Endometrium (tissue), 2 donors: ENCODE data around the gene POMT1.
"Not testable (repeated sequence)": the region's sequence is repeated elsewhere in the genome, so short reads cannot be mapped to it uniquely, and the experiment has no call there.

Source experiments
- FAIRE-seq: peaks from 2 replicates; lab custom pipeline; 2012; peaks lifted over from hg19 to GRCh38; lab: Jason Lieb, UNC
- donor health status: control.
- donor health status: control.

Gene POMT1

GRCh38 chr9:131502781-131503625 lies at the start of gene POMT1:
TSS of gene POMT1 (plus strand) at chr9:131502918. CDS start at chr9:131504219, 1,301 bp downstream.
- FAIRE-seq = no peak

DNA sequence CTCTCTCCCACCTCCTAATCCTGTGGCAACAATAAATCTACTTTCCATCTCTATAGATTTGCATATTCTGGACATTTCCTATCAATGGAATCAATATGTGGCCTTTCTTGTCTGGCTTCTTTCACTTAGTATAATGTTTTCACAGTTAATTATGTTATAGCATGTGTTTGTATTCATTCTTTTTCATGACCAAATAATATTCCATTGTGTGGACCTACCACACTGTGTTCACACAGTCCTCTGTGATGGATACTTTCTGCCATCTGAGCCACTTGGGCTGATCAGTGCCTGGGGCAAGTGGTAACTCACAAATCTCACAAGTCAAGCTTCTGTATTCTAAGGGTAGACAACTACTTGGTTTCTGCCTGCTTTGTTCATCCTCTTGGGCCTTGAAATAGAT lies 48.7 kb upstream of the POMT1 start:
- no peak for FAIRE-seq

DNA sequence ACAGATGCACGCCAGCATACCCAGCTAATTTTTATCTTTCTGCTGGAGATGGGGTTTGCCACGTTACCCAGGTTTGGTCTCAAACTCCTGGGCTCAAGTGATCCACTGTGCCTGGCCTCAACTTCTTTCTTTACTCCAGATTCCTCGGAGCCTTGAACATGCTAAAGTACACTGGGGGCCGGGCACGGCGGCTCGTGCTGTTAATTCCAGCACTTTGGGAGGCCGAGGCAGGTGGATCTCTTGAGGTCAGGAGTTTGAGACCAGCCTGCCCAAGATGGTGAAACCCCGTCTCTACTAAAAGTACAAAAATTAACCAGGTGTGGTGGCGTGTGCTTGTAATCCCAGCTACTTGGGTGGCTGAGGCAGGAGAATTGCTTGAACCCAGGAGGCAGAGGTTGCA lies 47.1 kb upstream of the POMT1 start:
- not testable (repeated sequence) for FAIRE-seq

DNA sequence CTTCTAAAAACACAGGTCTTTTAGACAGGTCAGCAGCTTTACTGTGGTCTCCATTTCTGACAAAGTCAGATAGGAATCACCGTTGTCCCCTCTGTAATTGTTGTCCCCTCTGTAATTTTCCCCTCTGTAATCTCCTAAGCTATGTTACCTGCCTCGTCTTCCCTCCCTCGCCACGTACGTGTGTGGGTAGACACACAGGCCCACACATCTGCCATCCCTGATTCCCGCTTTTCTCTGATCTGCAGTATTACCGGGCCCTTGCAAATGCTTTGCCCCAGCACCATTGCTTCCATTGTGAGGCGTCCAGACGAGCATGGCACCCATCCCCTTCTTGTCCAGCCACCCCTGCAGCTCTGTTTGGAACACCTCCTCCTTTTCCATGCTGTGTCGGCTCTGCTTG lies 45.0 kb upstream of the POMT1 start:
- FAIRE-seq = no peak

- FAIRE-seq = no peak
Observed at GRCh38 chr9:131459056-131459455, 43.7 kb upstream of the POMT1 start.

DNA sequence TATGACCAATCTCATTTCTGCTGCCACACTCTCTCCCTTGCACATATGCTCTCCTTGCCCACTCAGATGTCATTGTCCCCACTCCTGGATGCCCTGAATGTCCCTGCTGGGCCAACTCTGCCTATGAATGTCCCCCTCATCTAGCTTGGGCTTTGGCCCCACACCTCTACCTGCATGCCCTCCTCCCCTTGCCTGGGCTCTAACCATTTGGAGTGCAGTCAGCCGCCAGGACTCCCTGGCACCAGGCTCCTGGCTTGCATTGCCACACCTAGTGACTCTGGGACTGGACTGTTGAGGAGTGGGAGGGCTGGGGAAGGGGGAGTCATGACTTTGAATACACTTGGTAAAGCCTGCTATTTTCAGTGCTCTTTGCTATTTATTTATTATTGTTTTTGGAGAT lies 41.6 kb upstream of the POMT1 start:
- FAIRE-seq = no peak

- no peak for FAIRE-seq
Observed at GRCh38 chr9:131464354-131465000, 38.2 kb upstream of the POMT1 start.

- no peak for FAIRE-seq
Observed at GRCh38 chr9:131465401-131465800, 37.3 kb upstream of the POMT1 start.

- FAIRE-seq = no peak
Observed at GRCh38 chr9:131467214-131467935, 35.3 kb upstream of the POMT1 start.

GRCh38 chr9:131468031-131468430 lies 34.7 kb upstream of the POMT1 start:
- no peak for FAIRE-seq

DNA sequence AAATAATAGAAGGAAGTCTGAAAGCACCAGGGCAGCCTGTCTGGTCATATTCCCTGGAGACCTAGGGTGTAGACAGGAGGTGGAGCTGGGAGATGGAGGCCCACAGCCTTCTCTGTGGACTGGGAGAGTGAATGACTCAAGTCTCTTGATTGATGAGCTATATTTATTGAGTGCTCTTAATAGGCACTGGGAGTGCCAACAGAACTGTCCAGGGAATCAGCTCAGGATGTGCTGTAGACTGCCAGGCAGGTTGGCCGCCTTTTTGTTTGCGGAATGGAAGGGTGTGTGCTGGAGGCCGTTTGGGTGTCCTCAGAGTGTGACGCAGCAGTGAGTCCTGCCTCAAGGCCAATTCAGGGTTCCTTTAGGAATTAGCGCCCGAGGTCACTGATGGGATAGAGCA lies 33.4 kb upstream of the POMT1 start:
- FAIRE-seq = no peak

DNA sequence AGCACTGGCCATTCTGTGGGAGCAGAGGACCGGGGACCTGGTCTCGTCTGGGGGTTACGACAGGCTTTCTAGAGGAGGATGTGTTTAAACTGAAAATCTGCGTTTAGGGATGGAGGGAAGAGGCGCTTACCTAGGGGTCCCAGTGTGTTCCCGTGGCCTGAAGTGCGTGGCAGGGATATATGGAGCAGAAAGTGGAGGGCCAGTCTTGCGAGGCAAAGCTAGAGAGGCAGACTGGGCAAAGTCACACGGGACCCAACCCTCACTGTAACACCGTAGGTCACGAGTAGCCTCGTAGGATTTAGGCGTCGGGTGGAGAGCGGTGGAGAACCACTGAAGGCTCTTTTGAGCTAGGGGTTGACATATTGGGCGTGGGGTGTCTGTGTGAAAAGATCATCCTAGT lies 32.8 kb upstream of the POMT1 start:
- FAIRE-seq = no peak

DNA sequence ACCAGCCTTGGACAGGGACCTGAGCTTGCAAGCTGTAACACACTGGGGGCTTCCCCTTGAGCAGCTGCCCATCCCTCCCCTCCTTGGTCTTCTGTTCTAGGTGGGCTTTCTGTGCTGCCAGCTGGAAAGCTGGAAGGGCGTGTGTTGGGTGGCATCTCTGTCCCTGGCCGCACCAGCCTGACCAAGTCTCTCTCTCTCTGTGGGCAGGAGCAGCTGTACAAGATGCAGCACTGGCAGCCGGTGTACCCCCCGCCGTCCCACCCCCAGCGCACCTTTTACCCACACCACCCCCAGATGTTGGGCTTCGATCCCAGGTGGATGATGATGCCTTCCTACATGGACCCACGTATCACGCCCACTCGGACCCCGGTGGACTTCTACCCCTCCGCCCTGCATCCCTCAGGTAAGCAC lies 32.1 kb upstream of the POMT1 start:
- no peak for FAIRE-seq

DNA sequence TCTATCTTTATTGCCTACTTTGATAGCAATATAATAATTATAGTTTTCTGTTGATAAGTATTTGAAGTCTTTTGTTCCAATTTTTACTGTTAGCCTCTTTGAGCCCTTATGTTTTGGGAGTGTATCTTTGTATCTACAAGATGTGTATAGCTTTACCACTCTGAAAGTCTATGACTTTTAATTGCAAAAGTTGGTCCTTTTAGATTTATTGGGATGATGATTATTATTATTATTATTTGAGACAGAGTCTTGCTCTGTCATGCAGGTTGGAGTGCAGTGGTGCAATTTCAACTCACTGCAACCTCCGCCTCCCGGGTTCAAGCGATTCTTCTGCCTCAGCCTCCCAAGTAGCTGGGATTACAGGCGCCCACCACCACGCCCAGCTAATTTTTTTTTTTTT lies 30.6 kb upstream of the POMT1 start:
- FAIRE-seq = not testable (repeated sequence)

GRCh38 chr9:131473198-131473885 lies 29.4 kb upstream of the POMT1 start:
- no peak for FAIRE-seq

- FAIRE-seq = no peak
Observed at GRCh38 chr9:131473891-131474290, 28.8 kb upstream of the POMT1 start.

GRCh38 chr9:131474711-131475110 lies 28.0 kb upstream of the POMT1 start:
- no peak for FAIRE-seq

- no peak for FAIRE-seq
Observed at GRCh38 chr9:131475111-131475955, 27.4 kb upstream of the POMT1 start.

DNA sequence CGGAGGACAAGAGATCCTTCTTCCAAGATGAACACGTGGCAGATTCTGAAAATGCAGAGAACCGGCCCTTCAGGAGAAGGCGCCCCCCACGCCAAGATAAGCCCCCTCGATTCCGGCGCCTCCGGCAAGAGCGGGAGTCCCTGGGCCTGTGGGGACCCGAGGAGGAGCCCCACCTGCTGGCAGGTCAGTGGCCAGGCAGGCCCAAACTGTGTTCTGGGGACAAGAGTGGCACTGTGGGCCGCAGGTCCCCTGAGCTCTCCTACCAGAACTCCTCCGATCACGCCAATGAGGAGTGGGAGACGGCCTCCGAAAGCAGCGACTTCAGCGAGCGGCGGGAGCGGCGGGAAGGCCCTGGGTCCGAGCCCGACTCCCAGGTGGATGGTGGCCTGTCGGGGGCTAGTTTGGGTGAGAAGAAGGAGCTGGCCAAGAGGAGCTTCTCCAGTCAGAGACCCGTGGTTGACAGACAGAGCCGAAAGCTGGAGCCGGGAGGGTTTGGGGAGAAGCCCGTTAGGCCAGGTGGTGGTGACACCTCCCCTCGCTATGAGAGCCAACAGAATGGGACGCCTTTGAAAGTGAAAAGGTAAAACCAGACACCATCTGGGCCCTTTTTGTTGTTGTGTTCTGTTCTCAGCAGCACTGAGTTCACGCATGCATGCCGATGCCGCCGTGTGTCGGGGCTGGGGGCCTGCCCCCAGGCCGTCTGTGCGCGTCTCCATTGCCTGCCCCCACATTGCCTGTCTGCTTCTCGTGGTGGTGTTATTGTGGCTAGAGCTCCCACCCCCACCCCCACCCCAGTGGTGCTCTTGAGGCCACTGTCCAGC lies 26.6 kb upstream of the POMT1 start:
- FAIRE-seq = no peak

- FAIRE-seq = no peak
Observed at GRCh38 chr9:131476777-131477345, 25.9 kb upstream of the POMT1 start.
